ENCODE measurements around the gene HELZ. TPM values are rescaled to one million over a fixed set of nuclear protein-coding genes. Genes with fewer than 3 reads are reported as not detected.

Gene HELZ
- total RNA-seq, 1 donor, result 247 TPM

DNA sequence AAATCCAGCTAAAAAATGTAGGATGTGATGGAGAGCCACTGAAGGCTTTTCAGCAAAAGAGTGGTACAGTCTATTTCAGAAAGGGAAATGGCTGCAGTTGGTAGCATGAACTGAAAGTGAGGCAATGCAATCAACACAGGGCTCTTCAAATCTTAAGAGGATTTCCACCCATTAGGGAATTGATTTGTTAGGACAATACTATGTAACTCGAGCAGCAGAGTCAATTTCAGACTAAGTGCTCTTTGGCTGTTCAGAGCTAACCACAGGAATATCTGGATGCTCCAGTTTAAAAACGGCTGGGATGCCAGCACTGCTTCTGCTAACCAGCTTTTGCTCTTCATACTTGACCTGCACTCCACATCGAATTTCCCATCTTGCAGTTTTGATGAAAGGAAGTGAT lies 176.0 kb downstream of the HELZ start:
- Histone ChIP-seq H3K4me1 (ENCODE audit: insufficient read depth, low read length) (no peaks in the 10 kb centered on the region), H3K27me3 (ENCODE audit: insufficient read depth, low read length) (no peaks in the 10 kb centered on the region), H3K9me3 (ENCODE audit: low read depth, low read length) (no peaks in the 10 kb centered on the region), H3K4me3 (ENCODE audit: low read length) (no peak overlapping the region)

GRCh38 chr17:67067571-67068482 lies 177.2 kb downstream of the HELZ start:
- Histone ChIP-seq H3K27me3 (ENCODE audit: insufficient read depth, low read length) (no peaks in the 10 kb centered on the region), H3K9me3 (ENCODE audit: low read depth, low read length) (no peaks in the 10 kb centered on the region), H3K4me3 (ENCODE audit: low read length) (no peak overlapping the region), H3K4me1 (ENCODE audit: insufficient read depth, low read length) (no peaks in the 10 kb centered on the region)

DNA sequence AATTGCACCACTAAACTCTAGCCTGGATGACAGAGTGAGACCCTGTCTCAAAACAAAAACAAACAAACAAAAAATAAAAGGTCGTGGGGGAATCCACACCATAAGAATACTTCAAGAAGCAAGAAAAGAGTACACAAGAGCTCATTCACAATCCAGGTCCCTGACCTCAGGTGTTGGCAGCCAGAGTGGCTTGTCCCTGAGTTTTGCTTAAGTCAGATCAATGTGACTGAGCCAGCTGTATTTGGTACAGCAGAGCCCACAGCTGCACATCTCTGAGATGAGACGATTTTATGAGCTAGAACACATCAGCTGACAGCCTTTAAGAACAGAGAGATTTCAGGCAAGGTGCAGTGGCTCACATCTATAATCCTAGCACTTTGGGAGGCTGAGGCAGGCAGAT lies 178.3 kb downstream of the HELZ start:
- H3K4me3 ChIP-seq (ENCODE audit: low read length), result no peak overlapping the region
- H3K9me3 ChIP-seq (ENCODE audit: low read depth, low read length), result no peaks in the 10 kb centered on the region
- no peaks in the 10 kb centered on the region for H3K4me1 ChIP-seq (ENCODE audit: insufficient read depth, low read length)
- H3K27me3 ChIP-seq (ENCODE audit: insufficient read depth, low read length), result no peaks in the 10 kb centered on the region

DNA sequence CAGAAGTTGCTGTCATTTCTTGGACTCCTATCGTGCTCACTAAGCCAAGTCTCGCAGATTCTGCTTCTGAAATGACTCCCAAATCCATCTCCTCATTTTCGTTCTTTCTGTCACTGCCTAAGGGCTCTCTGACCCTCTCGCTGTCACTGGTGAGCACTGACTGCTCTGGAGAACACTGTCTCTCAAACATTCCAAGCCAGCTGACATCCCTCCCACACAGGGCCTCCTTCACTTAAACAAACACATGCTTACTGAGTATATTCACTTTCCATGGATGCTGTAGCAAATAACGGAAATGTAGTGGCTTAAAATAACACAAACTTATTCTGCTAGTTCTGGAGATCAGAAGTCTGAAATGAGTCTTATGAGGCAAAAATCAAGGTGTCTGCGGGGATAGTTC lies 181.9 kb downstream of the HELZ start:
- H3K27me3 ChIP-seq (ENCODE audit: insufficient read depth, low read length), result no peaks in the 10 kb centered on the region
- no peaks in the 10 kb centered on the region for H3K9me3 ChIP-seq (ENCODE audit: low read depth, low read length)
- no peak overlapping the region for H3K4me3 ChIP-seq (ENCODE audit: low read length)
- H3K4me1 ChIP-seq (ENCODE audit: insufficient read depth, low read length), result no peaks in the 10 kb centered on the region

- Histone ChIP-seq H3K27me3 (ENCODE audit: insufficient read depth, low read length) (no peaks in the 10 kb centered on the region), H3K4me1 (ENCODE audit: insufficient read depth, low read length) (no peaks in the 10 kb centered on the region), H3K9me3 (ENCODE audit: low read depth, low read length) (no peaks in the 10 kb centered on the region), H3K4me3 (ENCODE audit: low read length) (no peak overlapping the region)
These were observed 185.6 kb downstream of the HELZ start for GRCh38 chr17:67059372-67059771.

- Histone ChIP-seq H3K4me1 (ENCODE audit: insufficient read depth, low read length) (no peaks in the 10 kb centered on the region), H3K27me3 (ENCODE audit: insufficient read depth, low read length) (no peaks in the 10 kb centered on the region), H3K4me3 (ENCODE audit: low read length) (no peak overlapping the region), H3K9me3 (ENCODE audit: low read depth, low read length) (no peaks in the 10 kb centered on the region)
These were observed 187.0 kb downstream of the HELZ start for GRCh38 chr17:67058036-67058435.

DNA sequence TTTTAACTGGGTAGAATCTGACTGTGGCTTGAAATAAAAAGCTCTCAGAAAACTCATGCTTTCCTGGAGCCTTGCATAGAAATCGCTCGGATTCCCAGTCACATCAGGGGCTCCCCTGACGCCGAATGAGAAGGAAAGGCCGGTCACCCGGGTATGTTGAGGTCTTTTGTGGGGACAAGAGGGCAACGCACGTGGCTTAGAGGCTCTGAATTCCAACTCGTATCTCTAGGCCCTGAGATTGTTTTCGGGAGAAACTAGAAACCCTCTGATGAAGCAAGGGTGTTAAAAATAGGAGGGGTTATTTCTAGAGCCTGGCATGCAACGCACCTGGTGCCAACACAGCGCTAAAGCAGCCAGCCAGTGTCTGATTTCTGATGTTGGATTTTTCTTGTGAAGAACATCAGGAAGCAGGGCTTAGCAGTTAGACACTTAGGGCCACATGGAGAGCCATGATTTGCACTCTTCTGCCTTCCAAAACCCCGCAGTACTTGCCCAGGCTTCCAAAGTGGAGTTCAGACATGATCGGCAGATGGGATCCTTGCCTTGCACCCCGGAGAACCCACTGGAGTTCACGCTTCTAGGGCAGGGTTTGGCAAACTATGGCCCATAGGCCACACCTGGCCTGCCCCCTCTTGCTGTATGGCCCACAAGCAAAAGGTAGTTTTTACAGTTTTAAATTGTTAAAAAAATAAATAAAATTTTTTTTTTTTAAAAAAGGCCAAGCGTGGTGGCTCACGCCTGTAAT lies 188.1 kb downstream of the HELZ start:
- no peak overlapping the region for H3K4me3 ChIP-seq (ENCODE audit: low read length)
- H3K9me3 ChIP-seq (ENCODE audit: low read depth, low read length), result no peaks in the 10 kb centered on the region
- no peaks in the 10 kb centered on the region for H3K4me1 ChIP-seq (ENCODE audit: insufficient read depth, low read length)
- no peaks in the 10 kb centered on the region for H3K27me3 ChIP-seq (ENCODE audit: insufficient read depth, low read length)

- Histone ChIP-seq H3K27me3 (ENCODE audit: insufficient read depth, low read length) (no peaks in the 10 kb centered on the region), H3K9me3 (ENCODE audit: low read depth, low read length) (no peaks in the 10 kb centered on the region), H3K4me3 (ENCODE audit: low read length) (no peak overlapping the region), H3K4me1 (ENCODE audit: insufficient read depth, low read length) (no peaks in the 10 kb centered on the region)
These were observed 188.9 kb downstream of the HELZ start for GRCh38 chr17:67055811-67056745.

DNA sequence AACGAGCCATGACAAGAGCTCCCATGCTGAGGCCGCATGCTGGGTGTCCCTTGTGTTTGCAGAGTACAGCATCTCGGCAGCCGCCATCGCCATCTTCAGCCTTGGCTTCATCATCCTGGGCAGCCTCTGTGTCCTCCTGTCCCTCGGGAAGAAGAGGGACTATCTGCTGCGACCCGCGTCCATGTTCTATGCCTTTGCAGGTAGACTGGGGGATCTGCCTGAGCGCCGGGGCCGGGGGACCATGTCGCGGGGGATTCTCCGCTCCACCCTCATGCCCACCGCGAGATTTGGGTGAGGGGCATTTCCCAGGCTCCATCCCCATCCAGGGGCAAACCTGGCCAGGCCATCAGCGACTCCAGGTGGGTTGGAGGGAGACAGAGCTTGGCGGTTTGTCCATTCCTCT lies 190.0 kb downstream of the HELZ start:
- no peak overlapping the region for H3K4me3 ChIP-seq (ENCODE audit: low read length)
- H3K4me1 ChIP-seq (ENCODE audit: insufficient read depth, low read length), result no peaks in the 10 kb centered on the region
- no peaks in the 10 kb centered on the region for H3K27me3 ChIP-seq (ENCODE audit: insufficient read depth, low read length)
- no peaks in the 10 kb centered on the region for H3K9me3 ChIP-seq (ENCODE audit: low read depth, low read length)

GRCh38 chr17:67054608-67055007 lies 190.4 kb downstream of the HELZ start:
- Histone ChIP-seq H3K9me3 (ENCODE audit: low read depth, low read length) (no peaks in the 10 kb centered on the region), H3K27me3 (ENCODE audit: insufficient read depth, low read length) (no peaks in the 10 kb centered on the region), H3K4me1 (ENCODE audit: insufficient read depth, low read length) (no peaks in the 10 kb centered on the region)

GRCh38 chr17:67054011-67054591 lies 190.9 kb downstream of the HELZ start:
- H3K27me3 ChIP-seq (ENCODE audit: insufficient read depth, low read length), result no peaks in the 10 kb centered on the region

More at GRCh38 chr17:67054608-67055007, 190.4 kb downstream of the HELZ start:
- H3K4me3 ChIP-seq (ENCODE audit: low read length), result no peak overlapping the region

DNA sequence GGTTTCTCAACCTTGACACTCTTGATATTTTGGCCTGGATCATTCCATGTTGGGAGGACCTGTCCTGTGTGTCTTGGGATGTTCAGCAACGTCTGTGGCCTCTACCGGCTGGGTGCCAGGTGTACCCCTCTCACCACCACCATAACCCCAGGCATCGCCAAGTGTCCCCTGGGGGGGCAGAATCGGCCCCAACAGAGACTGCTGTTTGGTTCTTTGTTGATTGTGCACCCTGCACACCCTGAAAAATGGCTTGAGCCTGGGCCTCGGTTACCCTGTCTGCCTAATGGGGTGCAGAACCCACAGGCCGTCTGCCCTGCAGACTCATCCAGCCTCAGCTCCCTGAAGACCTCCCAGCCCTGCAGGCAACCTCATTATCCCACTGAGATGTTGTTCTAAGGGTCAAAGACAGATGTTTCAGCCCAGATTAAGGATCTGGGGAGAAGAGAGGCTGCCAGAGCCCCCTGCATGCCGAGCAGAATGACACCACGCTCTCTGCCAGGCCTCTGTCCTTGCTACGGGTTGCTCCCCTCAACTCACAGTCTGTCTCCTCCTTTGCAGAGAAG lies 191.5 kb downstream of the HELZ start:
- Histone ChIP-seq H3K4me1 (ENCODE audit: insufficient read depth, low read length) (no peaks in the 10 kb centered on the region), H3K27me3 (ENCODE audit: insufficient read depth, low read length) (no peaks in the 10 kb centered on the region), H3K9me3 (ENCODE audit: low read depth, low read length) (peaks cover 8% of the 10 kb centered on the region), H3K4me3 (ENCODE audit: low read length) (no peak overlapping the region)

More at GRCh38 chr17:67054011-67054591, 190.9 kb downstream of the HELZ start:
- Histone ChIP-seq H3K4me3 (ENCODE audit: low read length) (no peak overlapping the region), H3K9me3 (ENCODE audit: low read depth, low read length) (peaks cover 2% of the 10 kb centered on the region), H3K4me1 (ENCODE audit: insufficient read depth, low read length) (no peaks in the 10 kb centered on the region)

DNA sequence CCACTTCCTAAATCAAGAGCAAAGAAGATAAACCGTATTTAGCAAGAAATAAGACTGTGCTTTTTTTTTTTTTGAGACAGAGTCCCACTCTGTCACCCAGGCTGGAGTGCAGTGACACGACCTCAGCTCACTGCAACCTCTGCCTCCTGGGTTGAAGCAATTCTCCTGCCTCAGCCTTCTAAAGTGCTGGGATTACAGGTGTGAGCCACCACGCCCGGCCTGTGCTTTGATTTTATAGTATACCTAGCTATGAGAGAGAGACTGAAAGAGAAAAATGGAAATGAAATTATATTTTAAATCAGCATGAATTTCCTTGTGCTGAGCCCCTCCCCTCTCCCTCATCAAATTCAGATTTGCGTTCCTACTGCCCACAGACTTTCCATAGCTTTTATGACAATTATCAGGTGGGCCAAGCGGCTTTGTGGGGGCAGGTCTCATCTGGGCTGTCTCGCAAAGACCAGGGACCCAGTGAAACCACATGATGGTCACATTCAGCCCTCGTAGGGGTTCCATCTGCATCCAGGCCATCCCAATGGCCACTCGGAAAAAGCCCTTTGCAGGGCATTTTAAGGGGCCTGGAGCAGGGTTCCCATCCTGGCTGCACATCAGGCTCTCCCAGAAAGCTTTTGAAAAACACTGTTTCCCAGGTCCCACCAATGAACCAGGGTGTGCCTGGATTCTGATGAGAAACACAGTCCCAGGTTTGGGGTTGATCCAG lies 192.1 kb downstream of the HELZ start:
- no peak overlapping the region for H3K4me3 ChIP-seq (ENCODE audit: low read length)
- H3K27me3 ChIP-seq (ENCODE audit: insufficient read depth, low read length), result no peaks in the 10 kb centered on the region
- peaks cover 10% of the 10 kb centered on the region for H3K9me3 ChIP-seq (ENCODE audit: low read depth, low read length)
- no peaks in the 10 kb centered on the region for H3K4me1 ChIP-seq (ENCODE audit: insufficient read depth, low read length)

DNA sequence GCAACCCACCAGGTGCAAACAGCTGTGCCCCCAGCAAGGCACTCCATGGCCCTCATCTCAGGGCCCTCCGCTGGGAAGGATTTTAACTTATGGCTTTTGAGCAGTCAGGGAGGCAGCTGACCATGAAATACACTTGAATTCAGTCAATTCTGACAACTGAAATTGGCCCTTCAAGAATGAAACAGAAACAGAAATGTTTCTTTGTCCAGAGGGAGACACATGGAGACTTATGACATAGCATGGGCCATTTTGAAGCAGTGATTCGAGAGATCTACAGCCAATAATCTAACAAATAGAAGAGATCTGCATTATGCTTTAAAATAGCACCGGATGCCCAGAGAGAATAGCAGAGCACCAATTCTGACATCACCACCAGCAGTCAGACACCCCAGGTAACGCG lies 193.2 kb downstream of the HELZ start:
- H3K9me3 ChIP-seq (ENCODE audit: low read depth, low read length), result peaks cover 15% of the 10 kb centered on the region
- no peak overlapping the region for H3K4me3 ChIP-seq (ENCODE audit: low read length)
- no peaks in the 10 kb centered on the region for H3K27me3 ChIP-seq (ENCODE audit: insufficient read depth, low read length)
- H3K4me1 ChIP-seq (ENCODE audit: insufficient read depth, low read length), result no peaks in the 10 kb centered on the region
